ENCODE measurements around the gene ELF5. TPM values are rescaled to one million over a fixed set of nuclear protein-coding genes. Genes with fewer than 3 reads are reported as not detected.

Gene ELF5
- total and polyA plus RNA-seq, 2 donors (not counting 3 experiments of a cell fraction or from before 2014, with no cell fraction given) = not detected

DNA sequence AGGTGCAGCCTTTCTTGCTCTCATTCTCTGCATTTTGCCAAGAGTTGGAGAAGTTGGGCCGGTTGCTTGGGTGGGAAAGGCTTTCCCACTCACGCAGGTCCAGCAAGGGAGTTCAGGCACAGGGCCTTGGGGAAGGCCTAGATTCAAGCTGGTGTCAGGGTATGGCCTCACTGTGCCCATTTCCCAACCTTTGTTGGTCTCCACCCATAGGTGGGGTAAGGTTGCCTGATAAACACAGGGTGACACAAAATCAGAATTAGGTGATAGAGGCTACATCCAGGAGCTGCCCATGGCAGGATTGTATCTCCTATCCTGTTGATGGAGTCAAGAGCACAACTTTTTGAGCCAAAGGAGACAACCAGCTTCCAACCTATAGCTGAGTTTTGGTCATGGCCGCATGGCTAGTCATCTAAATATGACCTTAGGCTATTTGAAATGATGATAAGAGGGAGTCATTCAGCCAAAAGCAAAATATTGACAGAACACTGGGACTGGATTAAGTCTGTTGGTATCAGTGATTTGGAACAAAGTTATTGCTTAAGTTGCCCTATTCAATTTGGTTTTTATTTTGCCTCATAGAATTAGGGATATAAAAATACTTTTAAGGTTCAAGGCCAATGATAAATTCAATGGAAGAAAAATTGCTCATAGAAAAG is 54.0 kb downstream of the ELF5 start:
- FAIRE-seq = no peak
- ChIA-PET CTCF (interaction anchor here (0.7 kb wide), 1 partner anchor 34 kb away, joined by 5 read pairs; no protein-coding TSS in a partner anchor), POLR2A (interaction anchor here (0.6 kb wide), 1 partner anchor 23 kb away, joined by 3 read pairs; no protein-coding TSS in a partner anchor)
- Histone ChIP-seq H3K9me1 (replicated peaks; ENCODE audit: control insufficient read depth, extremely low read depth, insufficient read depth, low read length) (no peaks in the 10 kb centered on the region), H2AFZ (ENCODE audit: low read depth, low read length) (no peak overlapping the region), H3K9ac (replicated peaks; ENCODE audit: extremely low read depth, insufficient read depth, low read length) (no peak overlapping the region), H3K9me3 (replicated peaks; ENCODE audit: control insufficient read depth, insufficient read depth, low read length) (no peaks in the 10 kb centered on the region), H4K20me1 (replicated peaks; ENCODE audit: control insufficient read depth, extremely low read depth, insufficient read depth, low read length) (no peaks in the 10 kb centered on the region), H3K4me1 (ENCODE audit: control insufficient read depth, extremely low read depth, insufficient read depth, low read length) (no peaks in the 10 kb centered on the region), H3K27me3 (ENCODE audit: control insufficient read depth in 2 of 2, insufficient read depth in 2 of 2, low read length in 2 of 2) (no peaks in the 10 kb centered on the region), H3K36me3 (ENCODE audit: control insufficient read depth in 2 of 2, extremely low read depth in 1 of 2, insufficient read depth in 2 of 2, low read length in 2 of 2) (peaks cover 2 to 20% of the 10 kb centered on the region in 2 experiments), H3K79me2 (ENCODE audit: control insufficient read depth, insufficient read depth, low read length) (no peaks in the 10 kb centered on the region), H3K4me3 (replicated peaks in 1 of 3; ENCODE audit: insufficient read depth in 1 of 3, low read depth in 1 of 3, low read length in 3 of 3) (no peak overlapping the region), H3K4me2 (ENCODE audit: insufficient read depth, low read length) (no peak overlapping the region), H3K27ac (ENCODE audit: insufficient read depth, low read depth, low read length) (no peak overlapping the region)
- no TSS peak for BruUV-seq (replicated peaks)
- DNase-seq (ENCODE audit: low read depth, low spot score) = no peak
- dilution Hi-C loops (cut with MboI; ENCODE audit: extremely low pct_ligation_motif_present, low sequenced_read_pairs) (no loop called here), intact Hi-C loops (cut with micrococcal nuclease) (no loop called here)
- TF ChIP-seq MYC (IDR thresholded peaks at IDR 0.05; ENCODE audit: low read depth, low read length) = no peak
- TF ChIP-seq, protein P1, sequence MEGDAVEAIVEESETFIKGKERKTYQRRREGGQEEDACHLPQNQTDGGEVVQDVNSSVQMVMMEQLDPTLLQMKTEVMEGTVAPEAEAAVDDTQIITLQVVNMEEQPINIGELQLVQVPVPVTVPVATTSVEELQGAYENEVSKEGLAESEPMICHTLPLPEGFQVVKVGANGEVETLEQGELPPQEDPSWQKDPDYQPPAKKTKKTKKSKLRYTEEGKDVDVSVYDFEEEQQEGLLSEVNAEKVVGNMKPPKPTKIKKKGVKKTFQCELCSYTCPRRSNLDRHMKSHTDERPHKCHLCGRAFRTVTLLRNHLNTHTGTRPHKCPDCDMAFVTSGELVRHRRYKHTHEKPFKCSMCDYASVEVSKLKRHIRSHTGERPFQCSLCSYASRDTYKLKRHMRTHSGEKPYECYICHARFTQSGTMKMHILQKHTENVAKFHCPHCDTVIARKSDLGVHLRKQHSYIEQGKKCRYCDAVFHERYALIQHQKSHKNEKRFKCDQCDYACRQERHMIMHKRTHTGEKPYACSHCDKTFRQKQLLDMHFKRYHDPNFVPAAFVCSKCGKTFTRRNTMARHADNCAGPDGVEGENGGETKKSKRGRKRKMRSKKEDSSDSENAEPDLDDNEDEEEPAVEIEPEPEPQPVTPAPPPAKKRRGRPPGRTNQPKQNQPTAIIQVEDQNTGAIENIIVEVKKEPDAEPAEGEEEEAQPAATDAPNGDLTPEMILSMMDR (IDR thresholded peaks at IDR 0.05; ENCODE audit: extremely low read depth in 1 of 2, insufficient read depth in 1 of 2, low read depth in 1 of 2, low read length in 2 of 2) = no peak
- no peak for TF ChIP-seq POLR2A (IDR thresholded peaks at IDR 0.05; ENCODE audit: low read depth, low read length)
- TF ChIP-seq, protein P2, sequence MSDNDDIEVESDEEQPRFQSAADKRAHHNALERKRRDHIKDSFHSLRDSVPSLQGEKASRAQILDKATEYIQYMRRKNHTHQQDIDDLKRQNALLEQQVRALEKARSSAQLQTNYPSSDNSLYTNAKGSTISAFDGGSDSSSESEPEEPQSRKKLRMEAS (IDR thresholded peaks at IDR 0.05; ENCODE audit: insufficient read depth, insufficient read length) = no peak
- TF ChIP-seq EZH2 (IDR thresholded peaks at IDR 0.05; ENCODE audit: borderline replicate concordance, low read depth, low read length, severe bottlenecking) = no peak
- TF ChIP-seq POLR2AphosphoS5 (IDR thresholded peaks at IDR 0.05; ENCODE audit: insufficient read depth, low read depth, low read length) = no peak
- TF ChIP-seq GATA2 (IDR thresholded peaks at IDR 0.05; ENCODE audit: insufficient read depth, insufficient read length, low read depth, low read length) = no peak
- no peak for TF ChIP-seq FOS (IDR thresholded peaks at IDR 0.05; ENCODE audit: borderline replicate concordance, insufficient read depth, low read length)
- TF ChIP-seq JUN (IDR thresholded peaks at IDR 0.05; ENCODE audit: borderline replicate concordance, insufficient read depth, insufficient read length, low read depth) = no peak

Measured in endothelial cell of umbilical vein (primary cell).